B cell (primary cell): Measurements from ENCODE around the gene RPL28.

ENCODE experiments used
- CTCF ChIP-seq: fragments of 200-600 bp; IDR thresholded peaks from one replicate; pipeline ENCODE4 v1.8.0; 2022; ENCODE audit warnings: antibody characterized with exemption, mild to moderate bottlenecking
- EZH2 ChIP-seq: IDR thresholded peaks from 2 replicates; pipeline ENCODE4 v1.6.1; 2012; ENCODE audit warnings: borderline replicate concordance, low read depth, mild to moderate bottlenecking, moderate library complexity, low read length; ENCODE audit not compliant: insufficient read depth, poor library complexity, severe bottlenecking

GRCh38 chr19:55389386-55390317 lies 3.9 kb downstream of the RPL28 start:
- TF ChIP-seq CTCF (no peak), EZH2 (no peak)
